HCT116 (cell line): ENCODE results near the gene LIMA1. TPM values are rescaled to one million over a fixed set of nuclear protein-coding genes. Genes with fewer than 3 reads are reported as not detected.

Experiments
- ATAC-seq: fragments of 200-7000 bp; cut with Tn5 transposase; 2 replicates; pipeline ENCODE4 v1.9.1; 2020; ENCODE audit warnings: mild to moderate bottlenecking, moderate library complexity
- BruUV-seq: library from RNA; stranded (reverse); fragments of 400-500 nt; replicated peaks from 2 replicates; lab custom pipeline; 2021; lab: Mats Ljungman, UMichigan
- CTCF ChIA-PET: fragments of 300-600 bp; sonication (Branson Sonifier 250); formaldehyde crosslinking; loops from one replicate; lab custom pipeline; 2021; ENCODE audit warnings: antibody characterized with exemption; lab: Charles Lee
- POLR2A ChIA-PET: fragments of 300-600, 350-600 bp; sonication (Branson Sonifier 250); formaldehyde crosslinking; loops from one replicate; lab custom pipeline; 2021; ENCODE audit warnings: antibody characterized with exemption; lab: Charles Lee
- RAD21 ChIA-PET, 2 experiments: fragments of 300-600 bp; sonication (Branson Sonifier 250); formaldehyde crosslinking; loops; one replicate each; lab custom pipeline; 2023; ENCODE audit warnings: low total read pairs in 2 of 2; ENCODE audit not compliant: uncharacterized antibody in 2 of 2, unreplicated experiment in 2 of 2, low non-redundant PET in 1 of 2; lab: Charles Lee
- DNase-seq: peaks from one replicate; pipeline ENCODE4 v3.0.0-alpha.2; 2010; ENCODE audit warnings: low read depth, low spot score
- H2AFZ ChIP-seq: fragments of 200-600 bp; shearing (Covaris generic), sonication (generic); 2 replicates; pipeline ENCODE4 v1.6.1; 2017; ENCODE audit warnings: low read depth, mixed run types, mixed read lengths, antibody characterized with exemption, low read length; ENCODE audit not compliant: poor library complexity, severe bottlenecking
- H3K27ac ChIP-seq: 2 replicates; pipeline ENCODE4 v1.5.1; 2012; ENCODE audit warnings: low read depth, low read length
- H3K27me3 ChIP-seq: fragments of 200-600 bp; sonication (generic); 2 replicates; pipeline ENCODE4 v1.6.1; 2016; ENCODE audit warnings: mixed run types, low read length, mixed read lengths; ENCODE audit not compliant: insufficient read depth
- H3K36me3 ChIP-seq, 2 experiments: fragments of 200-500 bp in 1 of 2; fragments of 200-600 bp in 1 of 2; sonication (Bioruptor generic) in 1 of 2; sonication (generic) in 1 of 2; 2 replicates each; pipeline versions ENCODE4 v1.5.1 to v1.6.1; 2014 to 2016; ENCODE audit warnings: low read length in 2 of 2, inconsistent platforms in 1 of 2, mixed read lengths in 1 of 2, mixed run types in 1 of 2; ENCODE audit not compliant: insufficient read depth in 2 of 2, control insufficient read depth in 1 of 2
- H3K4me1 ChIP-seq, 2 experiments: fragments of 200-600 bp in 1 of 2; sonication (generic) in 1 of 2; 2 replicates each; pipeline versions ENCODE4 v1.5.1 to v1.6.1; 2012 to 2017; ENCODE audit warnings: low read length in 2 of 2, inconsistent platforms in 1 of 2, mild to moderate bottlenecking in 1 of 2, mixed read lengths in 1 of 2, mixed run types in 1 of 2, moderate library complexity in 1 of 2; ENCODE audit not compliant: insufficient read depth in 2 of 2, control insufficient read depth in 1 of 2
- H3K4me2 ChIP-seq: fragments of 200-600 bp; sonication (generic); 2 replicates; pipeline ENCODE4 v1.6.1; 2017; ENCODE audit warnings: mixed run types, low read length, mixed read lengths
- H3K4me3 ChIP-seq, 2 experiments: fragments of 200-600 bp in 1 of 2; sonication (generic) in 1 of 2; replicated peaks in 1 of 2; 2 replicates each; pipeline ENCODE4 v1.5.1; 2011 to 2016; ENCODE audit warnings: low read length in 2 of 2, control low read depth in 1 of 2, low read depth in 1 of 2, mild to moderate bottlenecking in 1 of 2, mixed read lengths in 1 of 2, mixed run types in 1 of 2
- H3K79me2 ChIP-seq: fragments of 200-600 bp; sonication (generic); 2 replicates; pipeline ENCODE4 v1.6.1; 2017; ENCODE audit warnings: mild to moderate bottlenecking, mixed run types, low read length, moderate library complexity, mixed read lengths; ENCODE audit not compliant: insufficient read depth
- H3K9ac ChIP-seq: fragments of 200-600 bp; sonication (generic); 2 replicates; pipeline ENCODE4 v1.6.1; 2016; ENCODE audit warnings: low read length, mixed read lengths
- H3K9me2 ChIP-seq: fragments of 200-600 bp; sonication (generic), shearing (Covaris generic); 2 replicates; pipeline ENCODE4 v1.6.1; 2017; ENCODE audit warnings: mixed run types, mild to moderate bottlenecking, moderate library complexity; ENCODE audit not compliant: insufficient read depth
- H3K9me3 ChIP-seq, 2 experiments: fragments of 200-500 bp in 1 of 2; fragments of 200-600 bp in 1 of 2; sonication (Bioruptor generic) in 1 of 2; sonication (generic) in 1 of 2; 2 replicates each; pipeline ENCODE4 v1.6.1; 2014 to 2017; ENCODE audit warnings: low read length in 2 of 2, mixed read lengths in 2 of 2, inconsistent platforms in 1 of 2, low read depth in 1 of 2, mild to moderate bottlenecking in 1 of 2, mixed run types in 1 of 2, moderate library complexity in 1 of 2; ENCODE audit not compliant: control insufficient read depth in 1 of 2, insufficient read depth in 1 of 2
- H4K20me1 ChIP-seq: fragments of 200-600 bp; sonication (generic), shearing (Covaris generic); 2 replicates; pipeline ENCODE4 v1.6.1; 2017; ENCODE audit warnings: mixed run types, mild to moderate bottlenecking, moderate library complexity; ENCODE audit not compliant: insufficient read depth
- FOSL1 ChIP-seq: IDR thresholded peaks from 2 replicates; pipeline ENCODE4 v1.6.1; 2012; ENCODE audit warnings: low read depth
- POLR2A ChIP-seq: IDR thresholded peaks from 2 replicates; pipeline ENCODE4 v1.7.0; 2011; ENCODE audit warnings: borderline replicate concordance; ENCODE audit not compliant: insufficient read depth, insufficient read length; ENCODE audit errors: extremely low read depth
- POLR2AphosphoS5 ChIP-seq: IDR thresholded peaks from 2 replicates; pipeline ENCODE4 v1.6.1; 2011; ENCODE audit warnings: mild to moderate bottlenecking, low read depth, low read length, moderate library complexity
- RAD21 ChIP-seq: IDR thresholded peaks from 2 replicates; pipeline ENCODE4 v1.6.1; 2012; ENCODE audit warnings: low read depth, mild to moderate bottlenecking
- SIN3A ChIP-seq: IDR thresholded peaks from 2 replicates; pipeline ENCODE4 v1.6.1; 2012; ENCODE audit warnings: low read depth
- SP1 ChIP-seq: IDR thresholded peaks from 2 replicates; pipeline ENCODE4 v1.6.1; 2012; ENCODE audit warnings: low read depth
- ZFX ChIP-seq: fragments of 450-650 bp; IDR thresholded peaks from 2 replicates; pipeline ENCODE4 v1.6.1; 2017
- ZNF274 ChIP-seq: fragments of 200-500 bp; sonication (Bioruptor generic); IDR thresholded peaks from 2 replicates; pipeline ENCODE4 v1.6.1; 2014; ENCODE audit warnings: mild to moderate bottlenecking, low read depth, low read length, inconsistent platforms
- intact Hi-C: fragments of 100-400 bp; cut with micrococcal nuclease; formaldehyde crosslinking; loops from 2 replicates; pipeline ENCODE4 v1.10.0; 2022
- total RNA-seq: library from RNA; stranded (reverse); gene quantifications from one replicate; pipeline ENCODE4 v1.2.1, GENCODE V29; 2021; ENCODE audit not compliant: unreplicated experiment
- TF ChIP-seq, protein P1 (sequence below): IDR thresholded peaks from 2 replicates; pipeline ENCODE4 v1.6.1; 2012; ENCODE audit warnings: low read depth

LIMA1 gene
- total RNA-seq, 1 experiment from 2014 or later = 79.6 TPM

DNA sequence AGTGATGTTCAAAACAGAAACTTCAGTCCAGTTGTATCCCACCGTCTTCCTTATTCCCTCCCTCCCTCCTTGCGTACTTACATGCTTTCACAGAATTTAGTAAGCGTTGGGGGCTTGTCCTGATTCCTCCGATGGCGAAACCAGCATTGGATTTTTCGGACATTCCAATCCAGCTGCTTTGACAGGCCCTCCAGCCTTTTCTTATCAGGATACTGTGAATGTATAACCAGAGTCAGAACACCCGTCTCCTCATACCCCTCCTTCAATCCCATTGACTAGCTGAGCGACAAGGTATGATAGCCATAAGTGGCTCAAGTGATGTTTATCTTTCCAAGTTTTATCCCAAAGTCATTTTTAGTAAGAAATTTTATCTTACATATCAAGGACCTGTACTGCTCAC, 140.3 kb downstream of the LIMA1 start:
- RAD21 ChIA-PET = interaction anchor here in 1 of 2 experiments (0.7 kb wide), 1 partner anchor 31 kb away, joined by 3 read pairs; no protein-coding TSS in a partner anchor
- Histone ChIP-seq H3K27me3 (no peaks in the 10 kb centered on the region), H2AFZ (no peak overlapping the region), H3K4me3 (no peak overlapping the region), H3K4me2 (no peak overlapping the region), H3K9ac (no peak overlapping the region), H3K9me3 (no peaks in the 10 kb centered on the region), H3K27ac (no peak overlapping the region), H3K36me3 (peaks cover 0 to 3% of the 10 kb centered on the region in 2 experiments; a peak in 2 of 4 replicates), H3K9me2 (no peaks in the 10 kb centered on the region), H3K4me1 (no peaks in the 10 kb centered on the region), H4K20me1 (no peaks in the 10 kb centered on the region), H3K79me2 (peaks cover 7% of the 10 kb centered on the region; the same call in 1 of the 2 replicates)
- ATAC-seq (no peak), DNase-seq (no peak)
- no TSS peak for BruUV-seq
- TF ChIP-seq POLR2A (no peak), SIN3A (no peak)
- POLR2A ChIA-PET = no interaction called here
- intact Hi-C loops = no loop called here
- CTCF ChIA-PET = interaction anchor here (0.7 kb wide), 1 partner anchor 1209 kb away, joined by 3 read pairs; no protein-coding TSS in a partner anchor

DNA sequence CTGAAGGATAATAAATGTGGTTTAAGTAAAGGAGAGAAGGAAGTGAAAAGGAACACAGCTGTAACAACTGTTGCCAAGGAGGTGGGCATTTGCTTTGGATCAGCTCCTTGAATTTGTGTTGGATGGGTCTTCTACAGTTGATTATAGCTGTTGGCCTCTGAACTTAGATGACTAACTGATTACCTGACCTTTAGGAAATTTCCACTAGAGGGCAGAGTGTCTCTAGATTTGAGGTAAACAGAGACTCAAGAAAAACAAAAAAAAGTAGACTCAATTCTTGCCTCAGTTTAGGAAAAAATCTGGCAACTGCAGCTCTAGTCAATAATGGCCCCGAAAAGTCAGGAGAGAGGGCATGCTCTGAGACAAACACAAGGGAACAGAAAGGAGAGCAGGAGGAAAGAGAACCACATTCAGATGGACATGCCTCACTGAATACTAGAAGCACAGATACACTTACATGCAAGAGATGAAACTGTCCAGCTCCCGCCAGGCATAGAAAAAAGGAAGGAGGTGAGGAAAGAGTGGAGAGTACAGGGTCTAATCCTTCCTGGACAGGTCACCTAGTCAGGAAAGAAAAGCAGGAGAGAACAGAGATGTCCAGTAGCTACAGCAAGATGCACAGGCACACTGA, 150.7 kb downstream of the LIMA1 start:
- RAD21 ChIA-PET = no interaction called here
- no peaks in the 10 kb centered on the region for H3K79me2 ChIP-seq
- H3K4me1 ChIP-seq = no peaks in the 10 kb centered on the region
- DNase-seq (no peak), ATAC-seq (no peak)
- no peak overlapping the region for H2AFZ ChIP-seq
- TF ChIP-seq ZNF274 = no peak
- TF ChIP-seq ZFX = no peak
- no peak for TF ChIP-seq RAD21
- no peak for TF ChIP-seq SP1
- no peak for TF ChIP-seq FOSL1
- TF ChIP-seq, protein P1, sequence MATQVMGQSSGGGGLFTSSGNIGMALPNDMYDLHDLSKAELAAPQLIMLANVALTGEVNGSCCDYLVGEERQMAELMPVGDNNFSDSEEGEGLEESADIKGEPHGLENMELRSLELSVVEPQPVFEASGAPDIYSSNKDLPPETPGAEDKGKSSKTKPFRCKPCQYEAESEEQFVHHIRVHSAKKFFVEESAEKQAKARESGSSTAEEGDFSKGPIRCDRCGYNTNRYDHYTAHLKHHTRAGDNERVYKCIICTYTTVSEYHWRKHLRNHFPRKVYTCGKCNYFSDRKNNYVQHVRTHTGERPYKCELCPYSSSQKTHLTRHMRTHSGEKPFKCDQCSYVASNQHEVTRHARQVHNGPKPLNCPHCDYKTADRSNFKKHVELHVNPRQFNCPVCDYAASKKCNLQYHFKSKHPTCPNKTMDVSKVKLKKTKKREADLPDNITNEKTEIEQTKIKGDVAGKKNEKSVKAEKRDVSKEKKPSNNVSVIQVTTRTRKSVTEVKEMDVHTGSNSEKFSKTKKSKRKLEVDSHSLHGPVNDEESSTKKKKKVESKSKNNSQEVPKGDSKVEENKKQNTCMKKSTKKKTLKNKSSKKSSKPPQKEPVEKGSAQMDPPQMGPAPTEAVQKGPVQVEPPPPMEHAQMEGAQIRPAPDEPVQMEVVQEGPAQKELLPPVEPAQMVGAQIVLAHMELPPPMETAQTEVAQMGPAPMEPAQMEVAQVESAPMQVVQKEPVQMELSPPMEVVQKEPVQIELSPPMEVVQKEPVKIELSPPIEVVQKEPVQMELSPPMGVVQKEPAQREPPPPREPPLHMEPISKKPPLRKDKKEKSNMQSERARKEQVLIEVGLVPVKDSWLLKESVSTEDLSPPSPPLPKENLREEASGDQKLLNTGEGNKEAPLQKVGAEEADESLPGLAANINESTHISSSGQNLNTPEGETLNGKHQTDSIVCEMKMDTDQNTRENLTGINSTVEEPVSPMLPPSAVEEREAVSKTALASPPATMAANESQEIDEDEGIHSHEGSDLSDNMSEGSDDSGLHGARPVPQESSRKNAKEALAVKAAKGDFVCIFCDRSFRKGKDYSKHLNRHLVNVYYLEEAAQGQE = no peak
- TF ChIP-seq POLR2AphosphoS5 = no peak
- no peak for TF ChIP-seq POLR2A
- intact Hi-C loops = no loop called here
- H3K27ac ChIP-seq = no peak overlapping the region
- H3K4me2 ChIP-seq = no peak overlapping the region
- no peak overlapping the region for H3K4me3 ChIP-seq
- H3K9me2 ChIP-seq = no peaks in the 10 kb centered on the region
- CTCF ChIA-PET = interaction anchor here (1.2 kb wide), 1 partner anchor 21 kb away, joined by 7 read pairs; the partner anchor contains the start of gene COX14
- peaks cover 34 to 35% of the 10 kb centered on the region in 2 experiments for H3K36me3 ChIP-seq
- H3K27me3 ChIP-seq = no peaks in the 10 kb centered on the region
- no peaks in the 10 kb centered on the region for H3K9me3 ChIP-seq
- BruUV-seq = no TSS peak
- H4K20me1 ChIP-seq = no peaks in the 10 kb centered on the region
- POLR2A ChIA-PET = no interaction called here
- H3K9ac ChIP-seq = no peak overlapping the region
